GM18498 (cell line): ENCODE data around the gene STMP1.
"Not testable (repeated sequence)": the region's sequence is repeated elsewhere in the genome, so short reads cannot be mapped to it uniquely, and the experiment has no call there.

Experiments
- ATAC-seq: cut with Tn5 transposase; IDR thresholded peaks from one replicate; pipeline ENCODE4 v1.9.1; 2021; ENCODE audit warnings: mild to moderate bottlenecking, moderate library complexity; ENCODE audit not compliant: unreplicated experiment

STMP1 gene

GRCh38 chr7:135662373-135663114 lies at the start of gene STMP1:
STMP1 (plus strand) TSS chr7:135662514.
- ATAC-seq, result peak; percentile 94

DNA sequence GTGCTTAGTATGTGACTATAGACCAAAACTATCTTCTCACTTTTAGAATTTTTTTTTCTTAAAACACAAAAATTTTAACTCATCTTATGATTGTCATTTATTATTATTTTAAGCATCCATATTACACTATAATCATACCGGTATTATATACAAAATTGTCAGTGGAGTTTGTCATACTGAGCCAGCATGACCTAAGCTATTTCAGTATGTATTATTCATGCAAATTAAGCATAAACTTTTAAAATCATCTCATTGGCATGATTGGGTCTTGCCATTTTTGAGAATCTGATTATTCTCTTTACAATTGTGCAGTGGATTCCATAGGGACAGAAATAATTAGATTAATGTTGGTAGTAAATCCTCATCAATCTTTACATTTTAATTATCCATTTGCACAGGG lies 46.2 kb upstream of the STMP1 start:
- ATAC-seq, result no peak

GRCh38 chr7:135617781-135618180 lies 44.5 kb upstream of the STMP1 start:
- no peak for ATAC-seq

GRCh38 chr7:135618510-135618909 lies 43.8 kb upstream of the STMP1 start:
- no peak for ATAC-seq

GRCh38 chr7:135620447-135620846 lies 41.9 kb upstream of the STMP1 start:
- no peak for ATAC-seq

DNA sequence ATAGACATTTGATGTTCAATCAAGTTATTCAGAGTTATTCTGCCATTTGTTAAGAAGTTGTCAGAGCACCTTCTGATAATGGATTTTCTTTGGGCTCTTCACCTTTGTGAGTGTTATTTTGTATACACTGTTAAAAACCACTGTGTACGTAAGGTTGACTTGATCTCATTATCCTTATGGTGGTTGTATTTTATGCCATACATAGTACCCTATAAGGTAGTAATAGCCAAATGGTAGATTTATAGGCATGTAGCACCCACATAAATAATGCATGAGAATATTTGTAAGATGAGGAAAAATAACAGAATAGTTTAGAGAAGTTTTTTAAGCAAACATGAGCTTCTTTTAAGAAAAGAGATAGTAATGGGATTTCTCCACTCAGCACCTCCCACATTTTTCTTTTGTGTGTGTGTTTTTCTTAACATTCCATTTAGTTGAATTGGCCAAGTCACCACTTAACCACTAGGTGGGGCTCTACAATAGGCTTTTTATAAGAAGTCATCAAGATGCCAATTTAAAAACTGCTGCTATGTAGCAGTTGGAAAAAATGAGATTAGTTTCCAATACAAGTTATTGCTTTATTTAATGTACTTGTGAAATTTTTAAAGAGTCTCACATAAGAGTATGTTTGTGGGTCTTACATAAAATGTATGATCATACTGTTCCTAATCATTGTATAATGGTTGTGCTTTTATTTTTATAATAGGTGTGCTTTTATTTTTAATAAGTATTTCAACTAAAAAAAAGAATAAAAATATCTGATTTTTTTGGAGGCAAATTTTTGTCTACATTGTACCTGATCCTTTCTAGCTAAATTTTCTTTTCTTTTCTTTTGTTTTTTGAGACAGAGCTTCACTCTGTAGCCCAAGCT lies 41.1 kb upstream of the STMP1 start:
- no peak for ATAC-seq

- no peak for ATAC-seq
Observed at GRCh38 chr7:135634191-135634878, 28.0 kb upstream of the STMP1 start.

- not testable (repeated sequence) for ATAC-seq
Observed at GRCh38 chr7:135639690-135640089, 22.6 kb upstream of the STMP1 start.

- ATAC-seq, result no peak
Observed at GRCh38 chr7:135644154-135644553, 18.2 kb upstream of the STMP1 start.

- ATAC-seq, result no peak
Observed at GRCh38 chr7:135644729-135645128, 17.6 kb upstream of the STMP1 start.

- peak; percentile 65 for ATAC-seq
Observed at GRCh38 chr7:135645296-135645904, 16.9 kb upstream of the STMP1 start.

GRCh38 chr7:135647755-135648154 lies 14.6 kb upstream of the STMP1 start:
- ATAC-seq, result no peak

GRCh38 chr7:135648235-135648634 lies 14.1 kb upstream of the STMP1 start:
- no peak for ATAC-seq

DNA sequence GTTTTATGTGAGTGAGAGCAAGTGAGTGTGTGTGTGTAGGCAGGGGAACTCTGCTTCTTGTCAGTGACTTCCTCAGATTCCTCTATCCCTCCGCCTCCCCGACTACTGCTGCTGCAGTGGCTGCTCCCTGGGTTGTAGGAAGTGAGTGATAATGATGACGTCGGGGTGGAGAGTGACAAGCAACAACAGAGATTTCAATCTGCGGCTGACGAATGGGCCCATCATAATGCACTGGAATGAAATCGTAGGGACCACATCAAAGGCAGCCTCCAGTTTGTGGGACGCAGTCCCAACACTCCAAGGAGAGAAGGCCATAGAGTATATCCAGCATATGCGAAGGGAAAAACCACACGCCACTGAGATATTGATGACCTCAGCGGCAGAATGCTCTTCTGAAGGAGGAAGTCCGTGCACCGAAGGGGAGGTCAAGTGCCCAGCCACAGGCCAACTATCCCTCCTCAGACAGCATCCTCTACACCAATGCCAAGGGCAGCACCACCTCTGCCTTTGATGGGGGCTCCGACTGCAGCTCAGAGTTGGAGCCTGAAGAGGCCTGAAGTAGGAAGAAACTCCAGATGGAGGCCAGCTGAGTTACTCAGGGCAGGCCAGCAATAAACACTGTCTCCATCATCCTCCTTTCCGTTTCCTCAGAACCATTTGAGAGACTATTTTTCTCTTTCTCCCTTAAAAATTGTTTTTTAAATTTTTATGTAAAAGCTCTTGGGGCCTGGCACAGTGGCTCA lies 11.3 kb upstream of the STMP1 start:
- ATAC-seq, result no peak

- no peak for ATAC-seq
Observed at GRCh38 chr7:135653340-135654080, 8.8 kb upstream of the STMP1 start.

GRCh38 chr7:135658564-135658963 lies 3.8 kb upstream of the STMP1 start:
- no peak for ATAC-seq

- no peak for ATAC-seq
Observed at GRCh38 chr7:135659159-135659846, 3.0 kb upstream of the STMP1 start.

GRCh38 chr7:135661311-135662122 lies 797 bp upstream of the STMP1 start:
- no peak for ATAC-seq

DNA sequence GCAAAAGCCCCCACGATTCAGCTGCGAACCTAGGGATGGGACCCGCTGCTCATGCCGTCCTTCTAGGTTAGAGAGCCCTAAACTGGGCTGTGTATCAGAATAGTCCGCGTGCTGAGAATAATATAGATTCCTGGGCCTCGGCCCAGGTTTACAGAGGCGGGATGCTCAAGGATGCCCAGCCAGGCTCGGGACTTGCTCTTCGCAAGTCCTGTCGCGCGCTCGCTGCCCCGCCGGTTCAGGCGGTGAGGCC lies 266 bp upstream of the STMP1 start:
- no peak for ATAC-seq
